ENCODE measurements around the gene SMPD2.

SMPD2 gene

GRCh38 chr6:109451376-109451775 is 10.9 kb downstream of the SMPD2 start:
- no peaks in the 10 kb centered on the region for H3K79me2 ChIP-seq (ENCODE audit: insufficient read depth, low read length)
- H3K4me2 ChIP-seq (ENCODE audit: low read length) = no peak overlapping the region
- no peaks in the 10 kb centered on the region for H4K20me1 ChIP-seq (ENCODE audit: insufficient read depth, low read length)
- H3K4me1 ChIP-seq (ENCODE audit: insufficient read depth, low read length, severe bottlenecking) = peaks cover 17% of the 10 kb centered on the region
- no peak overlapping the region for H3K4me3 ChIP-seq (ENCODE audit: low read depth, low read length, poor library complexity, severe bottlenecking)
- no peak overlapping the region for H3K27ac ChIP-seq (ENCODE audit: low read depth, low read length, poor library complexity, severe bottlenecking)
- peaks cover 28% of the 10 kb centered on the region; the same call in 1 of the 2 replicates for H3K36me3 ChIP-seq (ENCODE audit: insufficient read depth, low read length)
- H3K9ac ChIP-seq (ENCODE audit: low read length) = no peak overlapping the region
- no peaks in the 10 kb centered on the region for H3K27me3 ChIP-seq (ENCODE audit: insufficient read depth, low read length)
- H3K9me2 ChIP-seq (ENCODE audit: low read depth, low read length) = no peaks in the 10 kb centered on the region
- H3F3A ChIP-seq (ENCODE audit: insufficient read depth, low read length) = no peaks in the 10 kb centered on the region
- H3K9me3 ChIP-seq (ENCODE audit: low read length) = no peaks in the 10 kb centered on the region
- TF ChIP-seq EZH2 (IDR thresholded peaks at IDR 0.05; ENCODE audit: borderline replicate concordance, low read length) (no peak), CTCF (IDR thresholded peaks at IDR 0.05; ENCODE audit: low read length) (no peak)
- no peak overlapping the region for H2AFZ ChIP-seq (ENCODE audit: low read length)

GRCh38 chr6:109452181-109452580 is 11.7 kb downstream of the SMPD2 start:
- Histone ChIP-seq H3K27me3 (ENCODE audit: insufficient read depth, low read length) (no peaks in the 10 kb centered on the region), H3K9me3 (ENCODE audit: low read length) (no peaks in the 10 kb centered on the region), H3K27ac (ENCODE audit: low read depth, low read length, poor library complexity, severe bottlenecking) (peak overlapping the region; percentile 35), H3K9ac (ENCODE audit: low read length) (no peak overlapping the region), H3K4me3 (ENCODE audit: low read depth, low read length, poor library complexity, severe bottlenecking) (no peak overlapping the region), H4K20me1 (ENCODE audit: insufficient read depth, low read length) (no peaks in the 10 kb centered on the region), H3K9me2 (ENCODE audit: low read depth, low read length) (no peaks in the 10 kb centered on the region), H3K79me2 (ENCODE audit: insufficient read depth, low read length) (no peaks in the 10 kb centered on the region), H3K4me1 (ENCODE audit: insufficient read depth, low read length, severe bottlenecking) (peaks cover 25% of the 10 kb centered on the region), H3K4me2 (ENCODE audit: low read length) (no peak overlapping the region), H3F3A (ENCODE audit: insufficient read depth, low read length) (no peaks in the 10 kb centered on the region), H2AFZ (ENCODE audit: low read length) (no peak overlapping the region), H3K36me3 (ENCODE audit: insufficient read depth, low read length) (peaks cover 20% of the 10 kb centered on the region; the same call in 1 of the 2 replicates)
- no peak for TF ChIP-seq EZH2 (IDR thresholded peaks at IDR 0.05; ENCODE audit: borderline replicate concordance, low read length)
- no peak for TF ChIP-seq CTCF (IDR thresholded peaks at IDR 0.05; ENCODE audit: low read length)

GRCh38 chr6:109453156-109453555 is 12.6 kb downstream of the SMPD2 start:
- TF ChIP-seq EZH2 (IDR thresholded peaks at IDR 0.05; ENCODE audit: borderline replicate concordance, low read length) (no peak), CTCF (IDR thresholded peaks at IDR 0.05; ENCODE audit: low read length) (no peak)
- no peaks in the 10 kb centered on the region for H3K27me3 ChIP-seq (ENCODE audit: insufficient read depth, low read length)
- peak overlapping the region; percentile 88 for H3K27ac ChIP-seq (ENCODE audit: low read depth, low read length, poor library complexity, severe bottlenecking)
- no peaks in the 10 kb centered on the region for H3F3A ChIP-seq (ENCODE audit: insufficient read depth, low read length)
- H3K4me1 ChIP-seq (ENCODE audit: insufficient read depth, low read length, severe bottlenecking) = peaks cover 35% of the 10 kb centered on the region
- no peaks in the 10 kb centered on the region for H3K79me2 ChIP-seq (ENCODE audit: insufficient read depth, low read length)
- no peak overlapping the region for H3K4me2 ChIP-seq (ENCODE audit: low read length)
- H2AFZ ChIP-seq (ENCODE audit: low read length) = no peak overlapping the region
- no peaks in the 10 kb centered on the region for H4K20me1 ChIP-seq (ENCODE audit: insufficient read depth, low read length)
- H3K4me3 ChIP-seq (ENCODE audit: low read depth, low read length, poor library complexity, severe bottlenecking) = no peak overlapping the region
- no peaks in the 10 kb centered on the region for H3K9me3 ChIP-seq (ENCODE audit: low read length)
- H3K9ac ChIP-seq (ENCODE audit: low read length) = no peak overlapping the region
- peaks cover 20% of the 10 kb centered on the region; the same call in 1 of the 2 replicates for H3K36me3 ChIP-seq (ENCODE audit: insufficient read depth, low read length)
- H3K9me2 ChIP-seq (ENCODE audit: low read depth, low read length) = no peaks in the 10 kb centered on the region
